ENCODE measurements around the gene SLC10A7. TPM values are rescaled to one million over a fixed set of nuclear protein-coding genes. Genes with fewer than 3 reads are reported as not detected.

The SLC10A7 gene
- total RNA-seq, 3 donors from 2014 or later (not counting 1 experiment from before 2014, with no cell fraction given) = 16.0 to 29.4 (median 26.3) TPM

DNA sequence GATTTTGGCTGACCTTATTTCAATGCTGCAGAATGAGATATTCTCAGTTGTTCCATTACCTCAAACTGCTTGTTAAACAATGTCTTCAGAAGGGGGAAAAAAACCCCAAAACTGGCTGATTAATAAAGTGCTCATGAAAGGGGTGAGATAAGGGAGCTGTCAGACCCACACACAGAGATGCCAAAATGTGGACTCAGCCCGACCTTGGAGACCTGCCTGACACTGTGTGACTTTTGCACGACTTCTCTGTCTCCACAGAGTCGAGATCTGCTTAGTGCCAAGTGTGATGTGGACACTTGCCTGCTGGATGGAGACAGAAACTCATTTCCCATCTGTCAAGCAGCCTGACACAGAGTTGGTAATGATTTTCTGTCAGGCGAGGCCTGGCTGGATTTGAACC lies 275.9 kb downstream of the SLC10A7 start:
- no peaks in the 10 kb centered on the region for H3K9me3 ChIP-seq (ENCODE audit: control insufficient read depth, insufficient read depth, low read length)
- peaks cover 9% of the 10 kb centered on the region for H3K4me1 ChIP-seq (ENCODE audit: control insufficient read depth, insufficient read depth, low read length)
- no peak for TF ChIP-seq CTCF (IDR thresholded peaks at IDR 0.05)
- Mint-ChIP-seq H3K27ac (no peak overlapping the region), H3K4me3 (no peak overlapping the region), H3K27me3 (ENCODE audit: low read depth in 2 of 2) (peaks cover 0 to 2% of the 10 kb centered on the region in 2 donors), H3K36me3 (no peaks in the 10 kb centered on the region), H3K9me3 (no peaks in the 10 kb centered on the region), H3K4me1 (peaks cover 4 to 9% of the 10 kb centered on the region in 2 donors)
- H3K27me3 ChIP-seq (ENCODE audit: control insufficient read depth, insufficient read depth, low read length) = no peaks in the 10 kb centered on the region
- no peak overlapping the region for H3K4me3 ChIP-seq (ENCODE audit: low read length)
- intact Hi-C loops (cut with micrococcal nuclease) = no loop called here
- no peak overlapping the region for H3K27ac ChIP-seq (ENCODE audit: low read length)
- H3K36me3 ChIP-seq (ENCODE audit: control insufficient read depth, insufficient read depth, low read length) = no peaks in the 10 kb centered on the region
- ATAC-seq (no peak), DNase-seq (no peak)
- WGBS (ENCODE audit: insufficient coverage) = 81% methylated on average over 4 of the region's 4 CpGs

DNA sequence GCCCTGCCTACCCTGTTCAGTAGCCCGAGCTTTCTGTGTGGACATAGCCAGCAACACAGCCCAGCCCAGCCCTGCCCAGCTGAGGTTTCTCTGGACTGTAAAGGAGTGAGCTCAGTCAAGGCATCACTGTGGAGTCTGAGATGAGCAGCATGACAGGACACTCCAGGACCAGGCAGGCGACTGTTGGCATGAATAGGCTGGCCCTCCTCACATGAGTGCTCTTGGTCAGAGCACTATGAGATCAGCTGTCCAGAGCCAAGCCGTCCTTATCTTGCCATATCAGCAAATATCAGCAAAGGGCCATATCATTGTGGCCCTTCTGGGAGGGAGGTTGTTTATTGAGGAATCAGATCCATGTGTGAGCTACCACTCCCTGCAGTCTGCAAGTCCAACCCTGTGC lies 276.5 kb downstream of the SLC10A7 start:
- Histone ChIP-seq H3K9me3 (ENCODE audit: control insufficient read depth, insufficient read depth, low read length) (no peaks in the 10 kb centered on the region), H3K27me3 (ENCODE audit: control insufficient read depth, insufficient read depth, low read length) (no peaks in the 10 kb centered on the region), H3K4me1 (ENCODE audit: control insufficient read depth, insufficient read depth, low read length) (peaks cover 9% of the 10 kb centered on the region), H3K27ac (ENCODE audit: low read length) (no peak overlapping the region), H3K4me3 (ENCODE audit: low read length) (no peak overlapping the region), H3K36me3 (ENCODE audit: control insufficient read depth, insufficient read depth, low read length) (no peaks in the 10 kb centered on the region)
- WGBS (ENCODE audit: insufficient coverage) = 83% methylated on average over 3 of the region's 3 CpGs
- intact Hi-C loops (cut with micrococcal nuclease) = no loop called here
- no peak for TF ChIP-seq CTCF (IDR thresholded peaks at IDR 0.05)
- Mint-ChIP-seq H3K4me1 (peaks cover 4 to 9% of the 10 kb centered on the region in 2 donors), H3K27ac (no peak overlapping the region), H3K27me3 (ENCODE audit: low read depth in 2 of 2) (peaks cover 0 to 2% of the 10 kb centered on the region in 2 donors), H3K36me3 (no peaks in the 10 kb centered on the region), H3K9me3 (no peaks in the 10 kb centered on the region), H3K4me3 (no peak overlapping the region)
- no peak for ATAC-seq
- DNase-seq = no peak

DNA sequence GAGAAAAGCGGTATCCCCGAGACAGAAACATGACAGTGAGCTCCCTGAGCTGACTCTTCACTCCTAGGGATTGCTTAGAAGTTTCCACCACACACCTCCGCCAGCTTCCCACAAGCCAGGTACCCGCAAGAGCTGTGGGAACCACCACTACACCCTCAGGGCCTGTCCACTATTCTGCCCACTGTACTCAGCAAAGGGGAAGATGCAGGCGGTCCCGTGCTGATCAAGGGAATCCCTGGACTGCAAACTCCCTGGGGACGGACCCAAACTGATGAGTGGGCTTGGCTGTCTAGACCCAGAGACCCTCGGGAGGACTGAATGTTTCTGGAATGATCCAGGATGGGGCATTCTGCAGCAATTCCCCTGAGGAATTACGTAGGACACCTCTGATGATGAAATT lies 277.2 kb downstream of the SLC10A7 start:
- DNase-seq = no peak
- Histone ChIP-seq H3K36me3 (ENCODE audit: control insufficient read depth, insufficient read depth, low read length) (no peaks in the 10 kb centered on the region), H3K4me3 (ENCODE audit: low read length) (no peak overlapping the region), H3K27me3 (ENCODE audit: control insufficient read depth, insufficient read depth, low read length) (no peaks in the 10 kb centered on the region), H3K4me1 (ENCODE audit: control insufficient read depth, insufficient read depth, low read length) (peaks cover 9% of the 10 kb centered on the region), H3K27ac (ENCODE audit: low read length) (no peak overlapping the region), H3K9me3 (ENCODE audit: control insufficient read depth, insufficient read depth, low read length) (no peaks in the 10 kb centered on the region)
- Mint-ChIP-seq H3K4me1 (peaks cover 4 to 9% of the 10 kb centered on the region in 2 donors), H3K27ac (no peak overlapping the region), H3K9me3 (no peaks in the 10 kb centered on the region), H3K27me3 (ENCODE audit: low read depth in 2 of 2) (peaks cover 0 to 2% of the 10 kb centered on the region in 2 donors), H3K4me3 (no peak overlapping the region), H3K36me3 (no peaks in the 10 kb centered on the region)
- ATAC-seq = no peak
- intact Hi-C loops (cut with micrococcal nuclease) = no loop called here
- TF ChIP-seq CTCF (IDR thresholded peaks at IDR 0.05) = no peak
- WGBS (ENCODE audit: insufficient coverage) = 92% methylated on average over 9 of the region's 9 CpGs

DNA sequence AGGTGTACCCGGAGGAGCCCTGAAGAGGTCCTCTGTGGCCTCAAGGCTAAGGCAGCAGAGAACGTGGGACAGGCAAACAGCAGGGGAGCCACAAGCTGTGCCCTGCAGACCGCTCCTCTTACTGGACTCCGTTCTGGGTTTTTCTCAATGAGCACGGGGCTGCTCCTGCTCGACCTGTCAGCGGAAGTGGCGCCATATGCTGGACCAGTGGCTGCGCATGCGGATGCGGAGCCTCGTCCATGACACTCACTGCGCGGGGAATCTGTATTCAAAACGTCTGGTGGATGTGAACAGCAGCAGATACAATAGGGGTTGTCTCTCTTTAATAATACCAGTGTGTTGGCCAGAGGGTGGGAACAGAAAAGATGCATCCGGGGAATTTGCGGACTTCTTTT lies 277.9 kb downstream of the SLC10A7 start:
- no peaks in the 10 kb centered on the region for H3K27me3 ChIP-seq (ENCODE audit: control insufficient read depth, insufficient read depth, low read length)
- 86% methylated on average over 17 of the region's 17 CpGs for WGBS (ENCODE audit: insufficient coverage)
- intact Hi-C loops (cut with micrococcal nuclease) = no loop called here
- Mint-ChIP-seq H3K4me1 (peaks cover 4 to 9% of the 10 kb centered on the region in 2 donors), H3K36me3 (no peaks in the 10 kb centered on the region), H3K4me3 (no peak overlapping the region), H3K27ac (no peak overlapping the region), H3K27me3 (ENCODE audit: low read depth in 2 of 2) (peaks cover 0 to 2% of the 10 kb centered on the region in 2 donors), H3K9me3 (no peaks in the 10 kb centered on the region)
- H3K36me3 ChIP-seq (ENCODE audit: control insufficient read depth, insufficient read depth, low read length) = no peaks in the 10 kb centered on the region
- H3K27ac ChIP-seq (ENCODE audit: low read length) = no peak overlapping the region
- ATAC-seq = no peak
- no peak for TF ChIP-seq CTCF (IDR thresholded peaks at IDR 0.05)
- H3K9me3 ChIP-seq (ENCODE audit: control insufficient read depth, insufficient read depth, low read length) = no peaks in the 10 kb centered on the region
- H3K4me3 ChIP-seq (ENCODE audit: low read length) = no peak overlapping the region
- H3K4me1 ChIP-seq (ENCODE audit: control insufficient read depth, insufficient read depth, low read length) = peaks cover 9% of the 10 kb centered on the region
- no peak for DNase-seq
